CD4-positive, alpha-beta T cell treated with Interleukin-17A for 1 hour (primary cell): ENCODE results near the gene CRIM1.
"Not testable (repeated sequence)": the region's sequence is repeated elsewhere in the genome, so short reads cannot be mapped to it uniquely, and the experiment has no call there.

Experiments used
- DNase-seq: peaks from one replicate; pipeline ENCODE4 v3.0.0-alpha.2; 2020

CRIM1 gene

GRCh38 chr2:36351736-36352349 lies 3.7 kb upstream of the CRIM1 start:
- DNase-seq: peak; percentile 63

GRCh38 chr2:36352701-36353100 lies 2.9 kb upstream of the CRIM1 start:
- no peak for DNase-seq

- DNase-seq: no peak
These were observed 797 bp upstream of the CRIM1 start for GRCh38 chr2:36354811-36355150.

DNA sequence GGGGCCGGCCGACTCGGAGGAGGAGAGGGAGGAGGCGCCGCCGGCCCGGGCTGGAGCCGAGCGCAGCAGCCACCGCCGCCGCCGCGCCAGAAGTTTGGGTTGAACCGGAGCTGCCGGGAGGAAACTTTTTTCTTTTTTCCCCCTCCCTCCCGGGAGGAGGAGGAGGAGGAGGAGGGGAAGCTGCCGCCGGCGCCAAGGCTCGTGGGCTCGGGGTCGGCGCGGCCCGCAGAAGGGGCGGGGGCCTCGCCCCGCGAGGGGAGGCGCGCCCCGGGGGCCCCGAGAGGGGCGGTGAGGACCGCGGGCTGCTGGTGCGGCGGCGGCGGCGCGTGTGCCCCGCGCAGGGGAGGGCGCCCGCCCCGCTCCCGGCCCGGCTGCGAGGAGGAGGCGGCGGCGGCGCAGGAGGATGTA lies 316 bp downstream of the CRIM1 start:
- no peak for DNase-seq

GRCh38 chr2:36356298-36356989 lies 866 bp downstream of the CRIM1 start:
- peak; percentile 25 for DNase-seq

DNA sequence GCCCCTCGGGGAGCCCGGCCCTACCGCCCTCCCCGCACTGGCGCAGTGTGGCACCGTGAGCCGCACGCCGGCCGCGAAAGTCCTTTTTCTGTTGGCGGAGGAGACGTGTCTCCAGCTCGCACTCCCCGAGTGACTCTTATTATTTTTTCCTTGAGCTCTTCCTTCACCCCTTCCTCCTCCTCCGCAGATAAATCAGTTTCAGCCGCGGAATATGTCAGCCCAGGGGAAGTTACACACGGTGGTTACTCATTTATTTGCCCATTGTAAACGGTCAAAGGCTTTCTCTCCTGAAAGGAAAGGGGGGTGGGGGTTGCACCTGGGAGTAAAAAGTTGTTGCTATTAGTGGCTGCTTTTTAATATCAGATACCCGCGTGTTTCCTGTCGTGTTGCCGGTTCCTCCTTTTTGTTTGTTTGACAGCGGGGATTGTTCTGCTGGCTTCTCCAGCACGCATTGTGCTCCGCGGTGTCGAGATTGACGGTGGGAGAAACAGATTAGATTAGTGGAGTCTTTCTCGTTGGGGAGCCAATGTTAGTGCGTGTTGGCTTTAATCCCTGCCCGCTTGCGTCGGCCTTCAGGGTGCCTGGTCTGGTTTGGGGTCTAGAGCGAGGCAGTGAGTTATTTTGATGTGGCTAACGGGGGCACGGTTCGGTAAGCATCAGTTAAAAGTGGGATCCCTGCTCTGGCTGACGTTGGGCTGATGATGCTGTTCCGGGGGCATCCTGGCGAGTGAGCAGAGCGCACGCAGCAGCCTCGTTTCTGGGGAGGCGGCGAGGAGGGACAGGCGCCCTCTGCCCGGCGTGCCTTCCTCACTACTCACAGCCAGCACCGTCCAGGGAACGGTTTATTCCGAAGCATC lies 1.6 kb downstream of the CRIM1 start:
- DNase-seq: peak; percentile 24

DNA sequence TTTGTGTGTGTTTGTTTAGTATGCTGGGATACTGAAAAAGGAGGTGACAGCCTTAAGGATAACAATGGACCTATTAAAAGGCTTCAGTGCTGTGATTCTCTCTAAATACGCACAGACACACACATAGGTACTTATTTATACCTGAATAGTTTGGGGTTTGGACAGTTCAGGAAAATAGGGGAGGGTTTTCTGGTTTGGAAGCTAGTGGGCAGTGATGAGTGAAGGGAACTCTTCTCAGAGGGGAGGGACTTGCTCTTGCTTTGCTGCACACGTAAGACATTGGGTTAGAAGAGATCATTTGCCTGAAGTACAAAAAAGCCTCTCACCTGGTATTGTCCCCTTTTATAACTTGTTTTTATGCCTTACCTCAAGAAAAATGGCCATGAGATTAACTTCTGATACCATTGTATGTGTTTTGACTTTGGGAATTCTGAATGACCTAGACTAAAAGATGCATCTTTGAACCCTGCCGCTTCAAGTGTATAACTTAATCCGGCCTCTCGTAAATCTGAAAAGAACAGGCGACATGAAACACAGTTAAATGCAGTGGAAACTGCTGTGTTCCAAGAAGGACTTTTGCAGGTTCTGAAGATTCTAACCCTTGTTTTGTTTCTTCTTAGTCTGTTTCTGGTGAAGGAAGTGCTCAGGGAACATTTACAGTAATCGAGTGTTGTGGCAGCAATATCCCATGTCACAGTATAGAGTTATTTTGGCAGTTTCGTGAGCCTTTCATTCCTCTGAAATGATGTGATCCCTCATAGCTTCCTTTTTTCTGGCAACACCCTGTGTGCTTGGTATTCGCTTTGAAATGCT lies 2.5 kb downstream of the CRIM1 start:
- DNase-seq: no peak

DNA sequence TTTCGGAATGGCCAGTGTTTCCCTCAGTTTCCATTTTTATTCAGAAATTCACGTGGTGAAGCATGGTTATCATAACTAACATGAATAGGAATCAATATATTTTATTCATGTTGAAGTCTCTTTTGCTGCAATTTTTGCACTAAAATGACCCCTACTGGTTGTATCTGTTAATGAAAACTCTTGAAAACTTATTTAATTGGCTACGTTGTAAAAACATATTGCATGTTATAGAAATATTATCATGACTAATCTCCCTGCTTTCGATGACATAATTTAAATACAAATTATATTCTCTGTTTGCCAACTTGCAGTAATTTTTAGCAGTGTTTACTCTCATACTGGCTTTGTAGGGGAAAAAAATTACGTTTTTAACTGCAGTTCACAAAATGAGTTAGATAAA lies 3.5 kb downstream of the CRIM1 start:
- DNase-seq: peak; percentile 43

- no peak for DNase-seq
These were observed 4.5 kb downstream of the CRIM1 start for GRCh38 chr2:36360063-36360462.

DNA sequence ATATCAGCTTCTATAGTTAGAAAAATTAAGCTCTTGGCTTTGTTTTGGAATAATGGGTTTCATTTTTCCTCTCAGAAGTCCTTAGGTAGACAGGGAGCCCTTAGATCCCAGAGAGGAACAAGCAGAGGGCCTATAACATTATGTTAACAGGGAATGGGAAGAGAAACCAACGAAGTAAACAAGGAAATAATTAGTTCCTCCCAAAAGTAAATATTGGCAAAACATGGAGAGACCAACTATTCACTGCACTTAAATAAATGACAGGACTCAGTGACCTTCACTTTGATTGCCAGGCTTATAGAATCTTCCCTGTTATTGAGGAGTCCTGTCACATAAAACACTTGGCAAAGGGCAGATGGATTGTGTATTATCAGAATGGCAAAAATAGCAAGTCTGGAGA lies 5.3 kb downstream of the CRIM1 start:
- no peak for DNase-seq

- no peak for DNase-seq
These were observed 5.8 kb downstream of the CRIM1 start for GRCh38 chr2:36361396-36361795.

GRCh38 chr2:36362291-36362690 lies 6.7 kb downstream of the CRIM1 start:
- DNase-seq: no peak

GRCh38 chr2:36363085-36363484 lies 7.5 kb downstream of the CRIM1 start:
- DNase-seq: not testable (repeated sequence)

GRCh38 chr2:36366491-36367120 lies 11.0 kb downstream of the CRIM1 start:
- DNase-seq: no peak

DNA sequence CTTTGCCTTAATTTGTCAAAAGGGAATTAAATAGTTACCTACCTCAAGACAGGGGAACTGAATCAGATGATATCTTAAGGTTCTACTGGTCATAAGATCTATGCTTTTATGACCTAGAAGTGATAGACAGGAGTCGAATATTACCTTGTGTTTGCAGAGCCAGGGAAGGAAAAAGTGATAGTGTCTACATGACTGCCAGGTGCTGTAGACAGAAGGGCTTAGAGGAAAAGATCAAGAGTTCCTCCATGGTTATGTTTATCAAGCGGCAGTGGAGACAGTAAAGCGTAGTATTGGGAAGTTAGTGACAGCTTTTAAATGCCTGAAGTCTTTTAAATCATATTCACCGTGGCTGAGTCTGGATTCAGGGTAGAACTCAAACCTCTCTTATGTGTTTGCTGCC lies 11.9 kb downstream of the CRIM1 start:
- DNase-seq: no peak

- no peak for DNase-seq
These were observed 12.3 kb downstream of the CRIM1 start for GRCh38 chr2:36367895-36368353.

DNA sequence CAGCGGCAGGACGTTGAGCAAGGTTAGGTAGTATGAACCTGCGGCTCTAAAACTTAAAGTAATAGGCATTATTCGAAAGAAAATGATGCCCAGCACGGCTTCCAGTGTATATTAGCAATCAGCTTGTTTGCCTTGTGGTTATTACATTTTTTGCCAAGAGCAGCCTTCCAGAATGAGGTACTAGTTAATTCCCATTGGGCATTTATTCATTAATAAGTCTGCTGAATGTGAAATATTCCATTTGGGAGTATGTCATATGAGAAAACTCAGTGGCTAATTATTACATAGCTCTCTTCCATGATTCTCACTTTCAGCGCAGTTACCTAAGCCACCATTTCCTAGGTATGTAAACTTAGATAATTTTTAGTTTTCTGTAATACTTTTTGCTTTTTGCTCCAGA lies 12.9 kb downstream of the CRIM1 start:
- DNase-seq: no peak

DNA sequence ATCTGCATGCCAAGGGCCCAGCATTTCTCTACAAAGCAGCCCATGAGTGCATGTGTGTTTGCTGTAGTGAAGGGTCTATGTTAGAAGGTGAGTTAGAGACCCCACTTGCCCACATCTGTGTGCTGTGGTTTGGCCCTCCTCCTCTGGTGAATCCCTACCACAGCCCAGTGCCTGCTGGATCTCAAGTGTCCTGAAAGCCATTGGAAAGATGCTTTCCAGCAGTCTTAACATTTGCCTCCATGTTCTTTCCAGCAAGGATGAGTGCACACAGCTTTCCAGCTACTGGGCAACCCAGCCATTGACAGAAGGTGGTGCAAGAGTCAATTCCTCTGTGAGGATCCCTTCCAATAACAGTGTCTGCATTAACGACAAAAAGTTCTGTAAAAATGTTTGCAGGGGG lies 13.6 kb downstream of the CRIM1 start:
- no peak for DNase-seq

GRCh38 chr2:36369716-36370115 lies 14.1 kb downstream of the CRIM1 start:
- DNase-seq: no peak

DNA sequence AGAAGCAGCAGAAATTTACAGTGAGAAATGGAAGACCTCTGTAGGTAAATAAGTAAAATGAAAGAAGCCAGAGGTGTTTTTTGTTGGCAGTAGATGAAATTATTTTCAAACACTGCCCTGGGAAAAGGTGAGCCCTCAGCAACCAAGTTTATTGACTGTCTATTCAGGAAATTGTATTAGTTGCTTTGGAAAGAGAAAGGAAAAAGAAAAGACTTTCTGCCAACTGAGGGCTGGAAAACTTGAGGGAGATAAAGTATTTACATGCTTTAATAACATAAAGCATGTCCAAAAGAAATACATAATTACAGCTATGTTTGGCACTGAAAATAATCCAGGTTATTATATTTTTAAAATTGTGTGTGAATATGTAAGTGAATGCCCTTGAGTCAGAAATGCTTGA lies 14.7 kb downstream of the CRIM1 start:
- no peak for DNase-seq

DNA sequence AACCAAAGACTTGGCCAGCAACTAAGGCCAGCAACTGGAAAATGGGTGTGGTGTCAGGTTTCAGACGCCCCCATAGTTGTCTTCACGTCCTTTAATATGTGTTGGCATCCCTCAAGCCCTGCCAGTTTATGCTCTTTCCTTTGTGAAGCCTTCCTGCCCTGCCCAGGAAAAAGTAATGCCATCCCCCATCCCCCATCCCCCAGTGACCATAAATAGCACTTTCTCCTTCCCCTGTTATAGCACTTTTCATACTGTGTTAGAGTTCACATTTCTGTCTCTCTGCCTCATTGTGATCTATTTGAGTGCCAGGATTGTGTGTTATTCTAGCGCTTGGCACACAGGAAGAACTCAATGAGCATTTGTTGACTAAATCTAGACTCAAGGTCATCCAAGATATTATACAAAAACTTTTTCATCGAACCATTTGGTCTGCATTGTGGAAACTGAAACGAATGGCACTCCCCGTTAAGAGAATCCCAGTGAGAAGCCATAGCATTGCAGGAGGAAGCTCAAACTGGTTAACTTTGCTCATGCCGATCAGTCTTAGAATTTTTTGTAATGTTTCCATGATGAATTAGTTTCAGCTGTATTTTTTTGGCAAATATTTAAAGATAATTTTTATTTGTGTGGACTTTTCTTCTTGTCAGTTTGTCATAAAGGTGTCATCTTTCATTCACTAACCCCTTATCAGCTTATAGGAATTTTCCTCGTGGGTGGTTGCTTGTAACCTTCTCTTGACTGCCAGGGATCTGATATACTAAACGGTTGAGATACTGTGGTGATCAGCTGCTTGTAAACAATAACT lies 15.7 kb downstream of the CRIM1 start:
- no peak for DNase-seq

DNA sequence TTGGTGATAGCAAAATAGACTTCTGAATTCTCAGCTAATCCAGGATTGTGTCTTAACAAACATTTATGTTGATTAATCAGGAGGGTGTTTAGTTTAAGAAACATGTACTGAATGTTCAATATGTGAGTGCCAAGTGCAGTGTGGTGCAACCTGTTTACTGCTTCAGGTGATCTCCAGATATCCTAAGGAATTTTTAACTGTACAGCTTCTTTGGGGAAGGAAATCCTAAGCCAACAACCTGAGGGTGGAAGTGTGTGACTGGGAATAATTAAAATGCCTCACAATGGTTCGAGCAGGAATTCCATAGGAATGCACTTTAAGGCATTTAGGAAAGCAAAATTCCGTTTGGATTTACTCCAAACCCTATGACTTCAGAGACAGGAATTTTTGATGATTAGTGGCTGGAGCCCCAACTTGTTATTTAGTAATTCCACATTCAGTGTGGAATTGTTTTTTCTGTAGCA lies 16.4 kb downstream of the CRIM1 start:
- DNase-seq: no peak
